Measurements from ENCODE around the gene PRSS50. TPM values are rescaled to one million over a fixed set of nuclear protein-coding genes. Genes with fewer than 3 reads are reported as not detected.

Gene PRSS50, protein sequence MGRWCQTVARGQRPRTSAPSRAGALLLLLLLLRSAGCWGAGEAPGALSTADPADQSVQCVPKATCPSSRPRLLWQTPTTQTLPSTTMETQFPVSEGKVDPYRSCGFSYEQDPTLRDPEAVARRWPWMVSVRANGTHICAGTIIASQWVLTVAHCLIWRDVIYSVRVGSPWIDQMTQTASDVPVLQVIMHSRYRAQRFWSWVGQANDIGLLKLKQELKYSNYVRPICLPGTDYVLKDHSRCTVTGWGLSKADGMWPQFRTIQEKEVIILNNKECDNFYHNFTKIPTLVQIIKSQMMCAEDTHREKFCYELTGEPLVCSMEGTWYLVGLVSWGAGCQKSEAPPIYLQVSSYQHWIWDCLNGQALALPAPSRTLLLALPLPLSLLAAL
- total RNA-seq = not detected in 2 replicates

DNA sequence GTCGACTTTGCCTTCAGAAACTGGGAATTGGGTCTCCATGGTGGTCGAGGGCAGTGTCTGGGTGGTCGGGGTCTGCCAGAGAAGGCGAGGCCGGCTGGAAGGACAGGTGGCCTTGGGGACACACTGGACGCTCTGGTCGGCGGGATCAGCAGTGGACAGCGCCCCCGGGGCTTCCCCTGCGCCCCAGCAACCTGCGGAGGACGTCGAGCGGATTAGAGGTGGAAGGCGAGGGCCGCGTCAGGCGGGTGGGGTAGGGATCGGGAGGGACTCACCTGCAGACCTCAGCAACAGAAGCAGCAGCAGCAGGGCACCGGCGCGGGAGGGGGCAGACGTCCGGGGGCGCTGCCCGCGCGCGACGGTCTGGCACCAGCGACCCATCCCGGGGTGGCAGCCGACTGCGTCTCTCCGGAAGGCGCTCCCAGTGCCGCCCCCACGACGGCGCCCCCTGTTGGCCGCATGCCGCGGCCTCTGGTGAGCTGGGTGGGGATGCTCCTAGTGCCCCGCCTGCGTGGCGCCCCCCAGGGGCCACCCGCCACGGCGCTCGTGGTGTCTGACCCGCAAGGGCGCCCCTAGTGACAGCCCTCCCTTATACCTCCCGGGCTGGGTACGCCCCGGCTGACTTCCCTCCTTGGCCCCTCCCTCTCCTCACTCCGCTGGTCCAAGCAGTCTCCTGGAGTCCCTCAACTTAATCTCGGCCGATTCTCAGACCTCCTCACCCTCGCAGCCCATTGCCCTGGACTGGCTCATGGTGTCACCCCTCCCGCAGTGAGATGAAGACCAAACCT, at the start of gene PRSS50:
PRSS50 (minus strand) TSS at position 423 of the 785 bp plus-strand sequence; CDS start at position 378, 45 bp downstream.
- no peak for DNase-seq (ENCODE audit: low read depth)
- FAIRE-seq = no peak
- H3K36me3 ChIP-seq (ENCODE audit: control insufficient read depth, insufficient read depth, low read length) = no peaks in the 10 kb centered on the region
- no peak within 1 kb of the TSS for H3K4me3 ChIP-seq (ENCODE audit: low read depth, low read length)
- no peaks in the 10 kb centered on the region for H3K27me3 ChIP-seq (ENCODE audit: control insufficient read depth, insufficient read depth, low read length)
- TF ChIP-seq, protein P1, sequence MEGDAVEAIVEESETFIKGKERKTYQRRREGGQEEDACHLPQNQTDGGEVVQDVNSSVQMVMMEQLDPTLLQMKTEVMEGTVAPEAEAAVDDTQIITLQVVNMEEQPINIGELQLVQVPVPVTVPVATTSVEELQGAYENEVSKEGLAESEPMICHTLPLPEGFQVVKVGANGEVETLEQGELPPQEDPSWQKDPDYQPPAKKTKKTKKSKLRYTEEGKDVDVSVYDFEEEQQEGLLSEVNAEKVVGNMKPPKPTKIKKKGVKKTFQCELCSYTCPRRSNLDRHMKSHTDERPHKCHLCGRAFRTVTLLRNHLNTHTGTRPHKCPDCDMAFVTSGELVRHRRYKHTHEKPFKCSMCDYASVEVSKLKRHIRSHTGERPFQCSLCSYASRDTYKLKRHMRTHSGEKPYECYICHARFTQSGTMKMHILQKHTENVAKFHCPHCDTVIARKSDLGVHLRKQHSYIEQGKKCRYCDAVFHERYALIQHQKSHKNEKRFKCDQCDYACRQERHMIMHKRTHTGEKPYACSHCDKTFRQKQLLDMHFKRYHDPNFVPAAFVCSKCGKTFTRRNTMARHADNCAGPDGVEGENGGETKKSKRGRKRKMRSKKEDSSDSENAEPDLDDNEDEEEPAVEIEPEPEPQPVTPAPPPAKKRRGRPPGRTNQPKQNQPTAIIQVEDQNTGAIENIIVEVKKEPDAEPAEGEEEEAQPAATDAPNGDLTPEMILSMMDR (IDR thresholded peaks at IDR 0.05; ENCODE audit: insufficient read depth, low read length, severe bottlenecking) = peak; percentile 35

DNA sequence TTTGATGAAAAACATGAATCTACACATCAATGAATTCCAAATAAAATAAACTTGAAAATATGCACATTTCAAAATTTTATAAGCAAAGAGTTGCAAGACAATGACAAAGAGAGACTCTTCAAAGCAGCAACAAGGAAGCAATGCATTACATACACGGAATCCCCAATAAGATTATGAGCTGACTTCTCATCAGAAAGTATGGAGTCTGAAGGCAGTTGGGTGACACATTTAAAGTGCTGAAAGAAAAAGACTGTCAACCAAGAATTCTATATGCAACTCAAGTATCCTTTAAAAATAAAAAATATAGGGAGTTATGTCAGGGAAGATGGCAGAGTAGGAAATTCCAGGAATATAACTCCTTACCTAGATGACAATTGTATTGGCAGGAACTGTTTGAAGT, 46.5 kb upstream of the PRSS50 start:
- no peak overlapping the region for H3K4me3 ChIP-seq (ENCODE audit: low read depth, low read length)
- no peaks in the 10 kb centered on the region for H3K27me3 ChIP-seq (ENCODE audit: control insufficient read depth, insufficient read depth, low read length)
- no peak for FAIRE-seq
- TF ChIP-seq, protein P1 (IDR thresholded peaks at IDR 0.05; ENCODE audit: insufficient read depth, low read length, severe bottlenecking) = no peak
- H3K36me3 ChIP-seq (ENCODE audit: control insufficient read depth, insufficient read depth, low read length) = no peaks in the 10 kb centered on the region
- DNase-seq (ENCODE audit: low read depth) = no peak

DNA sequence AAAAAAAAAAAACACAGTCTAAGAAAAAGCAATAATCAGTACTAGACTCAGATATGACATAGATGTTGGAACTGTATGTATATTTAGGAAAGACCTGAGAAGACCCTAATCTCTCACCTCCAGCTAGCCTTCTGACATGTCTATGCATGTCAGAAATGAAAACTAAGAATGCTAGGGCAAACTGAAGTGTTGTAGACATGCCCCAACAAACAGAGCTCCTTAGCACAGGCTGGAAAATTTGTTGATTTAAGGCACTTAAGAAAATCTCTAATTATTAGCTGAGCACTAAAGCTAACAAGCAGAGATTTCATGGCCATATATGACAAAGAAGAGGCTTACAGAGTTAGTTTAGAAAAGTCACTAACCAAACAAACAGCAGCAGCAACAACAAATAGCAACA, 45.5 kb upstream of the PRSS50 start:
- H3K36me3 ChIP-seq (ENCODE audit: control insufficient read depth, insufficient read depth, low read length) = no peaks in the 10 kb centered on the region
- H3K27me3 ChIP-seq (ENCODE audit: control insufficient read depth, insufficient read depth, low read length) = no peaks in the 10 kb centered on the region
- no peak for FAIRE-seq
- peak; percentile 74 for DNase-seq (ENCODE audit: low read depth)
- H3K4me3 ChIP-seq (ENCODE audit: low read depth, low read length) = no peak overlapping the region
- TF ChIP-seq, protein P1 (IDR thresholded peaks at IDR 0.05; ENCODE audit: insufficient read depth, low read length, severe bottlenecking) = no peak

DNA sequence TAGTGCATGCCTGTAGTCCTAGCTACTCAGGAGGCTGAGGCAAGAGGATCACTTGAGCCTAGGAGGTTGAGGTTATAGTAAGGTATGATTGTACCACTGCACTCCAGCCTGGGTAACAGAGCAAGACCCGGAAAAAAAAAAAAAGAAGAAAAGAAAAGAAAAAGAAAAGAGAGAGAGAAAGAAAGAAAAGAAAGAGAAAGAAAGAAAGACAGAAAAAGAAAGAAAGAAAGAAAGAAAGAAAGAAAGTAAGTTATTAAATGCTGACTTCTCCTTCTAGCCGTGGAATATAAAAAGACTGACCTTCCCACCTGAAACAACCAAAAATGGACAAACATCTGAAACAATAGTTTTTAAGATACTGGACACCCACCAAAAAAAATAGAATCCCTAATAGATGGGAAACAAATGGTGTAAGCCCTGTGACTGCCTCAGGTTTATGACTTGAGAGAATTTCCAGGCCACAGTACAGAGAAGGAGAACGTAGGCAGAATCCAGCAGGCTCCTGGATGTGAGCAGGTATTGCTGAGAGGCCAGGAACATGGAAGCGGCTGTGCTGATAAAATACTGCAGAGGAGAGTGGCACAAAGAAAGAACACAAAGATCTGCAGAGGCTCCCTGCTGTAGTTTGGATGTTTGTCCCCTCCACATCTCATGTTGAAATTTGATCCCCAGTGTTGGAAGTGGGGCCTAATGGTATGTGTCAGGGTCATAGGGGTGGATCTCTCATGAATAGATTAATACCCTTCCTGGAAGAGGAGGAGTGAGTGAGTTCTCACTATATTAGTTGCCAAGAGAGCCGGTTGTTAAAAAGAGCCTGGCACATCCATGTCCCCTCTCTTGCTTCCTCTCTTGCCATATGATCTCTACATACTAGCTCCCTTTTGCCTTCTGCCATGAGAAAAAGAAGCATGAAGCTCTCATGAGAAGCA, 41.8 kb upstream of the PRSS50 start:
- FAIRE-seq = no peak
- Histone ChIP-seq H3K36me3 (ENCODE audit: control insufficient read depth, insufficient read depth, low read length) (no peaks in the 10 kb centered on the region), H3K4me3 (ENCODE audit: low read depth, low read length) (no peak overlapping the region), H3K27me3 (ENCODE audit: control insufficient read depth, insufficient read depth, low read length) (no peaks in the 10 kb centered on the region)
- TF ChIP-seq, protein P1 (IDR thresholded peaks at IDR 0.05; ENCODE audit: insufficient read depth, low read length, severe bottlenecking) = no peak
- DNase-seq (ENCODE audit: low read depth) = no peak

DNA sequence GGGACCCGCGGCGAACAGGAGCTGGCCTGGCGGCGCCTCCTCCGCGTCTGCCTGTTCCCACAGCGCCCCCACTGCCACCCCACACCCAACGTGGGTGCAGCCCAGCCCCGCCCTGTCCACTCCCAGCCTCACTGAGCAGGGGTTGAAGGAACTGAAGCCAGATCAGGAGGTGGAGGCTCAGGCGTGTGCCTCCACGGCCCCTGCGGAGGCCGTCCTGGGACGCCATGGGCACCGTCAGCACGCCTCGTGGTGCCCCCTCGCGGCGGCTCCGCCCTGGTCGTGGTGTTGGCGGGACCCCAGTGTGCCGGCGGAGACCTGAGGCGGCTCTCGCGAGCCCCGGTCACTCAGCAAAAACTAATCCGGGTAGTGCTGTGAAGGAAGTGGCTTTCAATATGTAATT, 39.0 kb upstream of the PRSS50 start:
- H3K27me3 ChIP-seq (ENCODE audit: control insufficient read depth, insufficient read depth, low read length) = no peaks in the 10 kb centered on the region
- FAIRE-seq (no peak), DNase-seq (ENCODE audit: low read depth) (no peak)
- no peaks in the 10 kb centered on the region for H3K36me3 ChIP-seq (ENCODE audit: control insufficient read depth, insufficient read depth, low read length)
- H3K4me3 ChIP-seq (ENCODE audit: low read depth, low read length) = no peak overlapping the region
- TF ChIP-seq, protein P1 (IDR thresholded peaks at IDR 0.05; ENCODE audit: insufficient read depth, low read length, severe bottlenecking) = no peak
